ENCODE results near the gene RASA1. TPM values are rescaled to one million over a fixed set of nuclear protein-coding genes. Genes with fewer than 3 reads are reported as not detected.

The RASA1 gene
- total RNA-seq, 1 experiment from 2014 or later = 27.7 TPM

Small RNAs within 50 kb of the gene (small RNA-seq; reads per million reads assigned to genes)
- not detected for gene RN7SL629P
- gene RNU6-606P = not detected
- gene RNU6-727P = not detected

Other genes with a start within 250 kb of the RASA1 start
- gene CCNH, start 145.0 kb downstream of the RASA1 start, total RNA-seq (2014; rRNA removed; shearing (Covaris generic)) = 39.5 and 41.3 TPM in 2 replicates